GM12892 (cell line): Measurements from ENCODE around the gene IDI2.

ENCODE experiments used
- DNase-seq: peaks from one replicate; pipeline ENCODE4 v3.0.0; 2011; ENCODE audit not compliant: insufficient read length
- FAIRE-seq: peaks from 2 replicates; lab custom pipeline; 2011; peaks lifted over from hg19 to GRCh38; lab: Jason Lieb, UNC
- POLR2A ChIP-seq: IDR thresholded peaks from 2 replicates; pipeline ENCODE4 v1.6.1; 2011; ENCODE audit warnings: low read depth, low read length, control low read depth
- POLR2AphosphoS5 ChIP-seq: IDR thresholded peaks from 2 replicates; pipeline ENCODE4 v1.6.1; 2011; ENCODE audit warnings: low read depth, low read length, control low read depth
- TAF1 ChIP-seq: IDR thresholded peaks from 2 replicates; pipeline ENCODE4 v1.6.1; 2011; ENCODE audit warnings: low read depth, mild to moderate bottlenecking, control low read depth, low read length, borderline replicate concordance

IDI2 gene

GRCh38 chr10:1057106-1057657, 31.5 kb upstream of the IDI2 start:
- TF ChIP-seq POLR2AphosphoS5 (no peak), POLR2A (no peak), TAF1 (no peak)
- DNase-seq (no peak), FAIRE-seq (no peak)

- peak; percentile 93 for DNase-seq
- peak; percentile 67; the same call in 1 of the 2 replicates for TF ChIP-seq POLR2A
- no peak for TF ChIP-seq TAF1
- TF ChIP-seq POLR2AphosphoS5: peak; percentile 76; the same call in 1 of the 2 replicates
These were observed 30.9 kb upstream of the IDI2 start, which contains the start of gene WDR37 for GRCh38 chr10:1056326-1057105. WDR37 (plus strand) TSS chr10:1056385; CDS start chr10:1072156, 15,771 bp downstream.

GRCh38 chr10:1054684-1055083, 29.0 kb upstream of the IDI2 start:
- no peak for TF ChIP-seq TAF1
- TF ChIP-seq POLR2AphosphoS5: no peak
- no peak for TF ChIP-seq POLR2A
- no peak for FAIRE-seq
- no peak for DNase-seq

More at GRCh38 chr10:1056326-1057105, 30.9 kb upstream of the IDI2 start, which contains the start of gene WDR37:
- FAIRE-seq: peak; percentile 92

GRCh38 chr10:1050554-1050953, 24.9 kb upstream of the IDI2 start:
- FAIRE-seq (no peak), DNase-seq (no peak)
- TF ChIP-seq POLR2A: no peak
- no peak for TF ChIP-seq POLR2AphosphoS5
- no peak for TF ChIP-seq TAF1

GRCh38 chr10:1050145-1050544, 24.5 kb upstream of the IDI2 start:
- DNase-seq (no peak), FAIRE-seq (no peak)
- no peak for TF ChIP-seq TAF1
- no peak for TF ChIP-seq POLR2A
- no peak for TF ChIP-seq POLR2AphosphoS5

GRCh38 chr10:1049425-1049958, 23.8 kb upstream of the IDI2 start:
- FAIRE-seq (no peak), DNase-seq (no peak)
- TF ChIP-seq TAF1 (peak; percentile 43; the same call in 1 of the 2 replicates), POLR2A (no peak)

- DNase-seq (peak; percentile 87), FAIRE-seq (peak; percentile 96)
- TF ChIP-seq POLR2A: peak; percentile 95
- TF ChIP-seq TAF1: peak; percentile 83; the same call in 1 of the 2 replicates
- peak; percentile 89 for TF ChIP-seq POLR2AphosphoS5
These were observed 23.2 kb upstream of the IDI2 start, which contains the start of gene IDI1 for GRCh38 chr10:1048732-1049424. IDI1 (minus strand) TSS chr10:1049119; CDS start chr10:1049003, 116 bp downstream.

GRCh38 chr10:1048349-1048731, 22.7 kb upstream of the IDI2 start:
- DNase-seq (no peak), FAIRE-seq (no peak)
- TF ChIP-seq TAF1 (no peak), POLR2A (no peak), POLR2AphosphoS5 (no peak)

- no peak for DNase-seq
- TF ChIP-seq TAF1 (no peak), POLR2A (no peak), POLR2AphosphoS5 (no peak)
- no peak for FAIRE-seq
These were observed 22.3 kb upstream of the IDI2 start for GRCh38 chr10:1047937-1048336.

GRCh38 chr10:1045415-1045814, 19.8 kb upstream of the IDI2 start:
- TF ChIP-seq POLR2A: no peak

GRCh38 chr10:1044964-1045363, 19.3 kb upstream of the IDI2 start:
- TF ChIP-seq TAF1 (no peak), POLR2A (no peak), POLR2AphosphoS5 (no peak)
- DNase-seq: no peak
- no peak for FAIRE-seq

More at GRCh38 chr10:1045415-1045814, 19.8 kb upstream of the IDI2 start:
- DNase-seq (no peak), FAIRE-seq (no peak)
